Prostate gland (tissue), 2 donors: Measurements from ENCODE around the gene MAGI2. TPM values are rescaled to one million over a fixed set of nuclear protein-coding genes. Genes with fewer than 3 reads are reported as not detected.

Source experiments
- DNase-seq: peaks from one replicate; pipeline ENCODE4 v3.0.0-alpha.2; 2019; ENCODE audit warnings: low spot score
- H3K27ac ChIP-seq, 2 donors: fragments of 200-600 bp; sonication (generic); 2 replicates each; pipeline ENCODE4 v1.5.1; 2017 to 2019
- H3K27me3 ChIP-seq: fragments of 200-600 bp; sonication (generic); replicated peaks from 2 replicates; pipeline ENCODE4 v1.5.1; 2019; ENCODE audit not compliant: insufficient read depth
- H3K36me3 ChIP-seq, 2 donors: fragments of 200-600 bp; sonication (generic); 1 replicate in 1 of 2; 2 replicates in 1 of 2; pipeline versions ENCODE4 v1.5.1 to v1.8.1; 2017 to 2019
- H3K4me1 ChIP-seq: fragments of 200-600 bp; sonication (generic); replicated peaks from 2 replicates; pipeline ENCODE4 v1.5.1; 2019
- H3K4me3 ChIP-seq, 2 donors: fragments of 200-600 bp; sonication (generic); 2 replicates each; pipeline ENCODE4 v1.5.1; 2017 to 2019
- H3K9me3 ChIP-seq: fragments of 200-600 bp; sonication (generic); 2 replicates; pipeline ENCODE4 v1.5.1; 2017
- CTCF ChIP-seq, 4 experiments: fragments of 200-600 bp in 2 of 4; fragments of 450-650 bp in 2 of 4; sonication (generic) in 2 of 4; IDR thresholded peaks; 1 replicate in 3 of 4; 2 replicates in 1 of 4; pipeline ENCODE4 v1.5.1; 2016 to 2019; ENCODE audit warnings: antibody characterized with exemption in 4 of 4, mild to moderate bottlenecking in 2 of 4, moderate library complexity in 2 of 4
- POLR2A ChIP-seq: fragments of 450-650 bp; IDR thresholded peaks from one replicate; pipeline ENCODE4 v1.6.1; 2016; ENCODE audit warnings: antibody characterized with exemption, mild to moderate bottlenecking
- POLR2AphosphoS5 ChIP-seq: sonication (generic); formaldehyde crosslinking; IDR thresholded peaks from one replicate; pipeline ENCODE4 v1.6.1; 2017; ENCODE audit warnings: antibody characterized with exemption
- WGBS: methylation state at CpG from one replicate; pipeline ENCODE4 v1.1.5; 2018; 5-methylcytosine and 5-hydroxymethylcytosine counted together
- intact Hi-C: fragments of 100-400 bp; cut with DNase I; formaldehyde crosslinking; loops from one replicate; pipeline ENCODE4 v1.14.2; 2022
- total RNA-seq, 2 donors: library from RNA; depleted of rRNA; stranded (reverse); fragments of >200 nt; gene quantifications; one replicate each; pipeline ENCODE4 v1.1.0, GENCODE V29; 2016

MAGI2 gene
- total RNA-seq, 2 donors from 2014 or later: 27.1 to 31.3 TPM

GRCh38 chr7:78215199-78215598 lies 1238.3 kb downstream of the MAGI2 start:
- no peak for DNase-seq
- Histone ChIP-seq H3K9me3 (no peaks in the 10 kb centered on the region), H3K4me3 (no peak overlapping the region), H3K27ac (no peak overlapping the region), H3K36me3 (no peaks in the 10 kb centered on the region), H3K4me1 (no peaks in the 10 kb centered on the region), H3K27me3 (no peaks in the 10 kb centered on the region)
- TF ChIP-seq CTCF (IDR thresholded peaks at IDR 0.05): no peak
- no peak for TF ChIP-seq POLR2AphosphoS5
- 80% methylated on average over 3 of the region's 3 CpGs for WGBS
- intact Hi-C loops: no loop called here

GRCh38 chr7:78213402-78213801 lies 1240.1 kb downstream of the MAGI2 start:
- TF ChIP-seq POLR2A: no peak
- no peak for TF ChIP-seq CTCF (IDR thresholded peaks at IDR 0.05)
- no peak for TF ChIP-seq POLR2AphosphoS5
- Histone ChIP-seq H3K27ac (no peak overlapping the region), H3K4me3 (no peak overlapping the region), H3K36me3 (no peaks in the 10 kb centered on the region), H3K9me3 (no peaks in the 10 kb centered on the region), H3K27me3 (no peaks in the 10 kb centered on the region), H3K4me1 (no peaks in the 10 kb centered on the region)
- DNase-seq: no peak
- intact Hi-C loops: no loop called here
- WGBS: 84% methylated on average over 6 of the region's 6 CpGs

- 91% methylated on average over 3 of the region's 3 CpGs for WGBS
- no peaks in the 10 kb centered on the region for H3K36me3 ChIP-seq
- no peak overlapping the region for H3K4me3 ChIP-seq
- no peak for TF ChIP-seq POLR2AphosphoS5
- no peak for TF ChIP-seq POLR2A
- TF ChIP-seq CTCF (IDR thresholded peaks at IDR 0.05): no peak
- H3K27ac ChIP-seq: no peak overlapping the region
- H3K9me3 ChIP-seq: no peaks in the 10 kb centered on the region
- DNase-seq: no peak
- intact Hi-C loops: no loop called here
- no peaks in the 10 kb centered on the region for H3K4me1 ChIP-seq
- H3K27me3 ChIP-seq: no peaks in the 10 kb centered on the region
Measured at GRCh38 chr7:78212476-78213060, 1240.9 kb downstream of the MAGI2 start.

GRCh38 chr7:78207269-78207668 lies 1246.2 kb downstream of the MAGI2 start:
- Histone ChIP-seq H3K9me3 (no peaks in the 10 kb centered on the region), H3K27ac (no peak overlapping the region), H3K36me3 (no peaks in the 10 kb centered on the region), H3K4me3 (no peak overlapping the region), H3K27me3 (no peaks in the 10 kb centered on the region), H3K4me1 (no peaks in the 10 kb centered on the region)
- intact Hi-C loops: no loop called here
- TF ChIP-seq POLR2A (no peak), CTCF (IDR thresholded peaks at IDR 0.05) (no peak), POLR2AphosphoS5 (no peak)
- DNase-seq: no peak

- Histone ChIP-seq H3K27me3 (no peaks in the 10 kb centered on the region), H3K27ac (no peak overlapping the region), H3K9me3 (no peaks in the 10 kb centered on the region), H3K4me1 (no peaks in the 10 kb centered on the region), H3K4me3 (no peak overlapping the region), H3K36me3 (no peaks in the 10 kb centered on the region)
- TF ChIP-seq CTCF (IDR thresholded peaks at IDR 0.05) (no peak), POLR2A (no peak), POLR2AphosphoS5 (no peak)
- DNase-seq: no peak
- WGBS: 33% methylated on average over 2 of the region's 2 CpGs
- intact Hi-C loops: no loop called here
Measured at GRCh38 chr7:78206769-78207168, 1246.7 kb downstream of the MAGI2 start.
